Measurements from ENCODE around the gene PRRC2B. TPM values are rescaled to one million over a fixed set of nuclear protein-coding genes. Genes with fewer than 3 reads are reported as not detected.

The PRRC2B gene
- total and polyA plus RNA-seq, 4 donors: 10.3 to 44.3 (median 27.0) TPM

- no peak for TF ChIP-seq REST (IDR thresholded peaks at IDR 0.05)
- no peak for TF ChIP-seq ATF3 (IDR thresholded peaks at IDR 0.05)
- TF ChIP-seq FOXA1 (IDR thresholded peaks at IDR 0.05): no peak
- no peak for TF ChIP-seq SP1 (IDR thresholded peaks at IDR 0.05)
- no peak for TF ChIP-seq HNF4A (conservative IDR thresholded peaks at IDR 0.05)
- TF ChIP-seq, protein P1, sequence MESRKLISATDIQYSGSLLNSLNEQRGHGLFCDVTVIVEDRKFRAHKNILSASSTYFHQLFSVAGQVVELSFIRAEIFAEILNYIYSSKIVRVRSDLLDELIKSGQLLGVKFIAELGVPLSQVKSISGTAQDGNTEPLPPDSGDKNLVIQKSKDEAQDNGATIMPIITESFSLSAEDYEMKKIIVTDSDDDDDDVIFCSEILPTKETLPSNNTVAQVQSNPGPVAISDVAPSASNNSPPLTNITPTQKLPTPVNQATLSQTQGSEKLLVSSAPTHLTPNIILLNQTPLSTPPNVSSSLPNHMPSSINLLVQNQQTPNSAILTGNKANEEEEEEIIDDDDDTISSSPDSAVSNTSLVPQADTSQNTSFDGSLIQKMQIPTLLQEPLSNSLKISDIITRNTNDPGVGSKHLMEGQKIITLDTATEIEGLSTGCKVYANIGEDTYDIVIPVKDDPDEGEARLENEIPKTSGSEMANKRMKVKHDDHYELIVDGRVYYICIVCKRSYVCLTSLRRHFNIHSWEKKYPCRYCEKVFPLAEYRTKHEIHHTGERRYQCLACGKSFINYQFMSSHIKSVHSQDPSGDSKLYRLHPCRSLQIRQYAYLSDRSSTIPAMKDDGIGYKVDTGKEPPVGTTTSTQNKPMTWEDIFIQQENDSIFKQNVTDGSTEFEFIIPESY (IDR thresholded peaks at IDR 0.05): no peak
- no peak for TF ChIP-seq FOXA2 (IDR thresholded peaks at IDR 0.05)
Measured at GRCh38 chr9:131361202-131361833, 32.6 kb upstream of the PRRC2B start (continued).

DNA sequence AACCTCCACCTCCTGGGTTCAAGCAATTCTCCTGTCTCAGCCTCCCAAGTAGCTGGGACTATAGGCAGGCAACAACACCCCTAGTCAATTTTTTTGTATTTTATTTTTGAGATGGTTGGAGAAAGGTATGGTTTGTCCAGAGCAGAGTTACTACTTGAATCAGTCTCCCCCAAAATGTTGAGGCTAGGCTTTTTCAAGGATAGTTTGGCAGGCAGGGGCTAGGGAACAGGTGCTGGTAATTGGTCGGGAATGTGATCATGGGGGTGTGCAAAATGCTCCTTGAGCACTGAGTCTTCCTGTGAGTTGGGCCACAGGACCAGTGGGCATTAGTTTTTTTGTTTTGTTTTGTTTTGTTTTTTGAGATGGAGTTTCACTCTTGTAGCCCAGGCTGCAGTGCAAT, 28.3 kb upstream of the PRRC2B start:
- no peak for TF ChIP-seq REST (IDR thresholded peaks at IDR 0.05)
- no peak for TF ChIP-seq HNF4A (conservative IDR thresholded peaks at IDR 0.05)
- no peak for TF ChIP-seq JUND (IDR thresholded peaks at IDR 0.05)
- TF ChIP-seq EGR1 (IDR thresholded peaks at IDR 0.05; ENCODE audit: low read depth in 2 of 2): no peak
- TF ChIP-seq SP1 (IDR thresholded peaks at IDR 0.05): no peak
- TF ChIP-seq RAD21 (IDR thresholded peaks at IDR 0.05): no peak
- TF ChIP-seq GABPA (IDR thresholded peaks at IDR 0.05 in 1 of 2, conservative IDR thresholded peaks at IDR 0.05 in 1 of 2): no peak
- TF ChIP-seq, protein P1 (IDR thresholded peaks at IDR 0.05): no peak
- no peak for TF ChIP-seq NR2F2 (IDR thresholded peaks at IDR 0.05)
- no peak for TF ChIP-seq TAF1 (conservative IDR thresholded peaks at IDR 0.05)
- TF ChIP-seq FOXA1 (IDR thresholded peaks at IDR 0.05): no peak
- TF ChIP-seq FOXA2 (IDR thresholded peaks at IDR 0.05): no peak
- TF ChIP-seq, protein P2, sequence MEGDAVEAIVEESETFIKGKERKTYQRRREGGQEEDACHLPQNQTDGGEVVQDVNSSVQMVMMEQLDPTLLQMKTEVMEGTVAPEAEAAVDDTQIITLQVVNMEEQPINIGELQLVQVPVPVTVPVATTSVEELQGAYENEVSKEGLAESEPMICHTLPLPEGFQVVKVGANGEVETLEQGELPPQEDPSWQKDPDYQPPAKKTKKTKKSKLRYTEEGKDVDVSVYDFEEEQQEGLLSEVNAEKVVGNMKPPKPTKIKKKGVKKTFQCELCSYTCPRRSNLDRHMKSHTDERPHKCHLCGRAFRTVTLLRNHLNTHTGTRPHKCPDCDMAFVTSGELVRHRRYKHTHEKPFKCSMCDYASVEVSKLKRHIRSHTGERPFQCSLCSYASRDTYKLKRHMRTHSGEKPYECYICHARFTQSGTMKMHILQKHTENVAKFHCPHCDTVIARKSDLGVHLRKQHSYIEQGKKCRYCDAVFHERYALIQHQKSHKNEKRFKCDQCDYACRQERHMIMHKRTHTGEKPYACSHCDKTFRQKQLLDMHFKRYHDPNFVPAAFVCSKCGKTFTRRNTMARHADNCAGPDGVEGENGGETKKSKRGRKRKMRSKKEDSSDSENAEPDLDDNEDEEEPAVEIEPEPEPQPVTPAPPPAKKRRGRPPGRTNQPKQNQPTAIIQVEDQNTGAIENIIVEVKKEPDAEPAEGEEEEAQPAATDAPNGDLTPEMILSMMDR (IDR thresholded peaks at IDR 0.05; ENCODE audit: low read depth, low read length, missing input control): no peak
- TF ChIP-seq, protein P3, sequence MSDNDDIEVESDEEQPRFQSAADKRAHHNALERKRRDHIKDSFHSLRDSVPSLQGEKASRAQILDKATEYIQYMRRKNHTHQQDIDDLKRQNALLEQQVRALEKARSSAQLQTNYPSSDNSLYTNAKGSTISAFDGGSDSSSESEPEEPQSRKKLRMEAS (IDR thresholded peaks at IDR 0.05): no peak
- no peak for TF ChIP-seq ATF3 (IDR thresholded peaks at IDR 0.05)
- TF ChIP-seq RXRA (IDR thresholded peaks at IDR 0.05): no peak
- no peak for TF ChIP-seq HNF4G (IDR thresholded peaks at IDR 0.05)
- no peak for TF ChIP-seq YY1 (IDR thresholded peaks at IDR 0.05)
- WGBS: 90% methylated on average over 1 of the region's 1 CpG
- H3K27me3 ChIP-seq (ENCODE audit: control insufficient read depth in 4 of 4, insufficient read depth in 4 of 4, low read length in 3 of 4): no peaks in the 10 kb centered on the region

More for the DNA sequence above, 28.3 kb upstream of the PRRC2B start:
- H3K9me3 ChIP-seq (ENCODE audit: control insufficient read depth in 4 of 4, low read length in 3 of 4): no peaks in the 10 kb centered on the region
- H3K4me3 ChIP-seq (ENCODE audit: low read depth in 1 of 3, low read length in 3 of 3): no peak overlapping the region
- no peak overlapping the region for H3K27ac ChIP-seq (ENCODE audit: low read depth in 1 of 2, low read length in 2 of 2)
- no peaks in the 10 kb centered on the region for H3K36me3 ChIP-seq (ENCODE audit: control insufficient read depth in 4 of 4, insufficient read depth in 3 of 4, low read depth in 1 of 4, low read length in 3 of 4)
- DNase-seq (ENCODE audit: low spot score): no peak
- peaks cover 0 to 4% (median 1%) of the 10 kb centered on the region in 4 donors for H3K4me1 ChIP-seq (ENCODE audit: control insufficient read depth in 4 of 4, insufficient read depth in 4 of 4, low read length in 3 of 4)
- no peak overlapping the region for H3K9ac ChIP-seq (ENCODE audit: low read depth in 1 of 2, low read length in 2 of 2)

Data from liver (tissue), 9 donors.